AG09309 (cell line): Measurements from ENCODE around the gene GON4L.
"Not testable (repeated sequence)": the region's sequence is repeated elsewhere in the genome, so short reads cannot be mapped to it uniquely, and the experiment has no call there.

Source experiments
- DNase-seq: peaks from one replicate; pipeline ENCODE4 v3.0.0-alpha.2; 2010; ENCODE audit warnings: low read depth
- H3K4me3 ChIP-seq: 2 replicates; pipeline ENCODE4 v1.5.1; 2011; ENCODE audit warnings: mild to moderate bottlenecking, low read depth, low read length, moderate library complexity; ENCODE audit not compliant: control insufficient read depth
- CTCF ChIP-seq: IDR thresholded peaks from 2 replicates; pipeline ENCODE4 v1.5.1; 2011; ENCODE audit warnings: mild to moderate bottlenecking, low read depth, low read length, inconsistent platforms; ENCODE audit not compliant: insufficient read depth, control insufficient read depth; ENCODE audit errors: missing control alignments

The GON4L gene

DNA sequence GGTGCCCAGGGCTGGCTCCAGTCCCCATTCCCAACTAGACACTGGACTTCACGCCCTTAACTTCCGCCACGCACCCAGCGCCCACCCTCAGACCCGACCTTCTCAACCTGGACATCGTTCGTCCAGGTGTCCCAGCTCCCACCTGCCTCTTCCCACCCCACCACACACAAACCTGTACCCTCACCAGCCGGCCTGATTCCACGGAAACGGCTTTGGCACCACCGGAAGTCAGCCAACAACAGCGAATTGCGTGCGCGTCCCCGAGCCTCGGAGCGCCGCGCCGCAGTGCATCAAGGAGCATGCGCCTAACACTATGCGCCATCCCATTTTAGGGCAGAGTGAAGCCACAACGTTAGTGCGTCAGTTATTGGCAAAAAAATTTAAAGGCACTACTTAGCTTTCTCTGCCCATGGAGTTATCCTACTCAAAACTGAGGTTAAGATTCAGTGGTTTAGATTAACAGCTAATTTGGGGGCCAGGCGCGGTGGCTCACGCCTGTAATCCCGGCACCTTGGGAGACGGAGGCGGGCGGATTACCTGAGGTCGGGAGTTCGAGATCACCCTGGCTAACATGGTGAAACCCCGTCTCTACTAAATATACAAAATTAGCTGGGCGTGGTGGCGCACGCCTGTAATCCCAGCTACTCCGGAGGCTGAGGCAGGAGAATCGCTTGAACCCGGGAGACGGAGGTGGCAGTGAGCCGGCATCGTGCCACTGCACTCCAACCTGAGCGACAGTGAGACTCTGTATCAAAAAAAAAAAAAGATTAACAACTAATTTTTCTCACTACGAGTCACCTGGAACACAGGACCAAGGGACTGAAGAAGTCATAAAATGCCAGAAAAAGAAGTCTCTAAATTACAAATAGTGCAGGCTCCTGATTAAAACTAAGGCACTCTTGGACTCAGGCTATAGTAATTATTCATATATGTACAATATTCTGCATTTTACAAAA, at the start of gene GON4L:
TSS of gene GON4L (minus strand) at position 240 of the 956 bp plus-strand sequence. CDS start 3,434 bp downstream, outside the sequence.
- TF ChIP-seq CTCF, result no peak
- DNase-seq, result peak; percentile 57
- H3K4me3 ChIP-seq, result peak within 1 kb of the TSS; percentile 97

GRCh38 chr1:155904261-155904660, 47.2 kb upstream of the GON4L start:
- no peak overlapping the region for H3K4me3 ChIP-seq
- no peak for DNase-seq
- TF ChIP-seq CTCF, result no peak

- no peak for DNase-seq
- H3K4me3 ChIP-seq, result no peak overlapping the region
- no peak for TF ChIP-seq CTCF
Observed at GRCh38 chr1:155900161-155900560, 43.1 kb upstream of the GON4L start.

DNA sequence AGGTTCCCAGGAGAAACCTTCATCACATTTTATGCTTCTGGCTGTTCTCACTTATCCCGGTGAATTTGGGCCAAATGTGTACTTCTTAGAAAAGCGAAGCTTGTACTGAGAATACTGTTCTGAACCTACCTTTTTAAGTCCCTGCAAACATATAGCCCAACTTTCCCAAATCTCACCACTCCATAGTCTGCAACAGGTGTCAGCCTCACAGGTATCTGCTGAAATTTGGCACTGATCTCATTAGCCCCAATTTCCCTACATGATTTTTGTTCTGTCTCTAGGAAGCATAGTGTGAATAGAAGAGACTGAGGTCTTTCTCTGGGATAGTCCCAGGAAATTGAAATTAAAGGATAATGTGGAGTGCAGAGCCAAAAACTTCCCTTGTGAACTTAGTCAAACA, 42.7 kb upstream of the GON4L start:
- TF ChIP-seq CTCF, result no peak
- H3K4me3 ChIP-seq, result no peak overlapping the region
- DNase-seq, result no peak

DNA sequence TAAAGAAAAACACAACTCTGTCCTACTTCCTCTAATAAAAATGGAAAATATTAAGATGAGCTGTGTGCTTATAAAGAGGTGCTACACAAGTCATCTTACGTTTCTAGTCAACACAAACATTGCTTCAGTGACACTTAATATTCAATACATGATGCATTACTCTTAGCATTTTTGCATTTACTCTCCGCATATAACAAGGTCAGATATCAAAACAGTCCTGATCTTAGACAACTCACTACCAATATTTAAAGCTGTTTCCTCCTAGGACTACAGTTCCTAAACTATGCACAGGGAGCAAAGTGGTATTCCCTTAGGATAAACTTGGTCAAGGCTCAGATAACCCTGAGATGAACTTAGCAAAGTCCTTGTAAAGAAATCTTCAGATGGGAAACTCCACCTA, 41.9 kb upstream of the GON4L start:
- TF ChIP-seq CTCF, result no peak
- DNase-seq, result no peak

GRCh38 chr1:155897746-155898145, 40.7 kb upstream of the GON4L start:
- DNase-seq, result no peak
- TF ChIP-seq CTCF, result no peak
- H3K4me3 ChIP-seq, result no peak overlapping the region

More for the DNA sequence above, 41.9 kb upstream of the GON4L start:
- H3K4me3 ChIP-seq, result no peak overlapping the region

GRCh38 chr1:155896476-155896875, 39.5 kb upstream of the GON4L start:
- H3K4me3 ChIP-seq, DNase-seq: not testable (repeated sequence)

- not testable (repeated sequence) for H3K4me3 ChIP-seq, DNase-seq
Observed at GRCh38 chr1:155895617-155896016, 38.6 kb upstream of the GON4L start.
